Activated CD4-positive, alpha-beta T cell treated with anti-CD3 and anti-CD28 coated beads, Interleukin-2, amount 50 U/mL, for 48 hours (primary cell): ENCODE results near the gene SFTPA2.
"Not testable (repeated sequence)": the region's sequence is repeated elsewhere in the genome, so short reads cannot be mapped to it uniquely, and the experiment has no call there.

ENCODE experiments used
- DNase-seq, 2 experiments: peaks; one replicate each; pipeline ENCODE4 v3.0.0-alpha.2; 2020

Gene SFTPA2

GRCh38 chr10:79560160-79560709 lies at the start of gene SFTPA2:
Gene SFTPA2 (minus strand): TSS chr10:79560407. CDS start chr10:79559483, 924 bp downstream.
- DNase-seq, result no peak

GRCh38 chr10:79608505-79609375 lies 48.5 kb upstream of the SFTPA2 start:
- peak; percentile 48 to 58 for DNase-seq

GRCh38 chr10:79605308-79605707 lies 45.1 kb upstream of the SFTPA2 start:
- DNase-seq, result no peak

- no peak for DNase-seq
Measured at GRCh38 chr10:79604294-79604693, 44.1 kb upstream of the SFTPA2 start.

- no peak for DNase-seq
Measured at GRCh38 chr10:79602953-79603352, 42.7 kb upstream of the SFTPA2 start.

GRCh38 chr10:79601939-79602338 lies 41.7 kb upstream of the SFTPA2 start:
- no peak for DNase-seq

- DNase-seq, result not testable (repeated sequence)
Measured at GRCh38 chr10:79599644-79600043, 39.4 kb upstream of the SFTPA2 start.

GRCh38 chr10:79595510-79595909 lies 35.3 kb upstream of the SFTPA2 start:
- no peak for DNase-seq

- DNase-seq, result not testable (repeated sequence)
Measured at GRCh38 chr10:79594565-79594964, 34.4 kb upstream of the SFTPA2 start.

- no peak for DNase-seq
Measured at GRCh38 chr10:79593377-79593776, 33.2 kb upstream of the SFTPA2 start.

GRCh38 chr10:79588800-79589199 lies 28.6 kb upstream of the SFTPA2 start:
- no peak for DNase-seq

GRCh38 chr10:79586933-79587332 lies 26.7 kb upstream of the SFTPA2 start:
- no peak for DNase-seq

GRCh38 chr10:79585870-79586527 lies 25.8 kb upstream of the SFTPA2 start:
- DNase-seq, result no peak

GRCh38 chr10:79583488-79584024 lies 23.3 kb upstream of the SFTPA2 start:
- no peak for DNase-seq

- not testable (repeated sequence) for DNase-seq
Measured at GRCh38 chr10:79582954-79583353, 22.7 kb upstream of the SFTPA2 start.

GRCh38 chr10:79582096-79582495 lies 21.9 kb upstream of the SFTPA2 start:
- DNase-seq, result no peak

- DNase-seq, result no peak
Measured at GRCh38 chr10:79581044-79581443, 20.8 kb upstream of the SFTPA2 start.

- no peak for DNase-seq
Measured at GRCh38 chr10:79579361-79579760, 19.2 kb upstream of the SFTPA2 start.

GRCh38 chr10:79570624-79571023 lies 10.4 kb upstream of the SFTPA2 start:
- not testable (repeated sequence) for DNase-seq

- no peak for DNase-seq
Measured at GRCh38 chr10:79563426-79563825, 3.2 kb upstream of the SFTPA2 start.

- DNase-seq, result peak; percentile 73 to 75
Measured at GRCh38 chr10:79562135-79562756, 2.0 kb upstream of the SFTPA2 start.

- no peak for DNase-seq
Measured at GRCh38 chr10:79561257-79561656, 1.1 kb upstream of the SFTPA2 start.

GRCh38 chr10:79559726-79560125 lies 481 bp downstream of the SFTPA2 start:
- no peak for DNase-seq
